Upper lobe of left lung (tissue), 6 donors: Measurements from ENCODE around the gene TGFBR3. TPM values are rescaled to one million over a fixed set of nuclear protein-coding genes. Genes with fewer than 3 reads are reported as not detected.
A peak's percentile ranks its signal among the peaks of the same experiment; 100 is the strongest.

Source experiments
- ATAC-seq, 2 donors: fragments of 200-7000 bp; cut with Tn5 transposase; one replicate each; pipeline ENCODE4 v1.9.1; 2022; ENCODE audit warnings: mild to moderate bottlenecking in 2 of 2, moderate library complexity in 2 of 2; ENCODE audit not compliant: low FRiP score in 2 of 2
- DNase-seq, 2 donors: peaks; one replicate each; pipeline ENCODE4 v3.0.0-alpha.2; 2019 to 2020
- H3K27ac ChIP-seq, 4 donors: fragments of 200-600 bp; sonication (generic); one replicate each; pipeline ENCODE4 v1.5.1; 2016 to 2019
- H3K27me3 ChIP-seq, 4 donors: fragments of 200-600 bp; sonication (generic); one replicate each; pipeline ENCODE4 v1.5.1; 2017 to 2019
- H3K36me3 ChIP-seq, 4 donors: fragments of 200-600 bp; sonication (generic); one replicate each; pipeline ENCODE4 v1.5.1; 2016 to 2019
- H3K4me1 ChIP-seq, 4 donors: fragments of 200-600 bp; sonication (generic); one replicate each; pipeline ENCODE4 v1.5.1; 2018 to 2019
- H3K4me3 ChIP-seq, 4 donors: fragments of 200-600 bp; sonication (generic); one replicate each; pipeline ENCODE4 v1.5.1; 2017 to 2019; ENCODE audit warnings: mild to moderate bottlenecking in 2 of 4, moderate library complexity in 1 of 4
- H3K9me3 ChIP-seq, 4 donors: fragments of 200-600 bp; sonication (generic); one replicate each; pipeline ENCODE4 v1.5.1; 2018 to 2019
- CTCF ChIP-seq, 6 experiments: fragments of 450-650 bp in 4 of 6; fragments of 200-600 bp in 2 of 6; sonication (generic) in 2 of 6; IDR thresholded peaks; one replicate each; pipeline ENCODE4 v1.5.1; 2016 to 2019; ENCODE audit warnings: antibody characterized with exemption in 6 of 6
- EP300 ChIP-seq, 4 donors: sonication (generic); formaldehyde crosslinking; IDR thresholded peaks; one replicate each; pipeline ENCODE4 v1.5.1; 2017; ENCODE audit warnings: antibody characterized with exemption in 4 of 4, control low read depth in 2 of 4
- POLR2A ChIP-seq, 4 donors: fragments of 450-650 bp; IDR thresholded peaks; one replicate each; pipeline ENCODE4 v1.5.1; 2016 to 2017; ENCODE audit warnings: antibody characterized with exemption in 4 of 4, mild to moderate bottlenecking in 2 of 4
- POLR2AphosphoS5 ChIP-seq, 2 donors: sonication (generic); formaldehyde crosslinking; IDR thresholded peaks; one replicate each; pipeline ENCODE4 v1.5.1; 2017; ENCODE audit warnings: antibody characterized with exemption in 2 of 2
- WGBS, 2 donors: methylation state at CpG; one replicate each; pipeline ENCODE4 v1.1.5; 2017 to 2018; 5-methylcytosine and 5-hydroxymethylcytosine counted together
- total RNA-seq, 6 donors: library from RNA; depleted of rRNA in 4 of 6; stranded (reverse); fragments of >200 nt in 4 of 6; gene quantifications; one replicate each; pipeline versions ENCODE4 v1.1.0 to v1.2.1, GENCODE V29; 2016 to 2021
- donor health status: DM: no; HTN: no; CAD: no; lungs with moderate emphysema.
- donor health status: DM: no; HTN: yes; CAD: no; lungs with severe emphysema.

Gene TGFBR3
- total RNA-seq, 6 donors from 2014 or later, result 33.5 to 78.3 (median 57.1) TPM

GRCh38 chr1:91862120-91862519 lies 23.8 kb downstream of the TGFBR3 start:
- H3K27me3 ChIP-seq, result no peaks in the 10 kb centered on the region
- no peaks in the 10 kb centered on the region for H3K9me3 ChIP-seq
- H3K36me3 ChIP-seq, result peaks cover 0 to 12% (median 2%) of the 10 kb centered on the region in 4 donors
- peaks cover 0 to 22% (median 8%) of the 10 kb centered on the region in 4 donors for H3K4me1 ChIP-seq
- DNase-seq, result no peak
- H3K4me3 ChIP-seq, result no peak overlapping the region
- H3K27ac ChIP-seq, result no peak overlapping the region
- 79 to 86% methylated on average over 3 of the region's 3 CpGs for WGBS, 2 donors
- ATAC-seq, result no peak
- no peak for TF ChIP-seq EP300 (IDR thresholded peaks at IDR 0.05)
- no peak for TF ChIP-seq CTCF (IDR thresholded peaks at IDR 0.05)
- TF ChIP-seq POLR2AphosphoS5 (IDR thresholded peaks at IDR 0.05), result no peak
- no peak for TF ChIP-seq POLR2A (IDR thresholded peaks at IDR 0.05)

- H3K4me1 ChIP-seq, result peaks cover 0 to 1% (median 0%) of the 10 kb centered on the region in 4 donors
- no peaks in the 10 kb centered on the region for H3K27me3 ChIP-seq
- DNase-seq, result no peak
- no peaks in the 10 kb centered on the region for H3K9me3 ChIP-seq
- peaks cover 0 to 12% (median 2%) of the 10 kb centered on the region in 4 donors for H3K36me3 ChIP-seq
- H3K4me3 ChIP-seq, result no peak overlapping the region
- WGBS, 2 donors, result 91 to 96% methylated on average over 2 of the region's 2 CpGs
- H3K27ac ChIP-seq, result no peak overlapping the region
- no peak for ATAC-seq
- TF ChIP-seq CTCF (IDR thresholded peaks at IDR 0.05) (no peak), POLR2A (IDR thresholded peaks at IDR 0.05) (no peak)
Observed at GRCh38 chr1:91857557-91858239, 28.3 kb downstream of the TGFBR3 start.

- Histone ChIP-seq H3K9me3 (no peaks in the 10 kb centered on the region), H3K36me3 (peaks cover 0 to 12% (median 2%) of the 10 kb centered on the region in 4 donors), H3K4me3 (no peak overlapping the region), H3K27ac (no peak overlapping the region), H3K27me3 (no peaks in the 10 kb centered on the region), H3K4me1 (peaks cover 0 to 2% (median under 1%) of the 10 kb centered on the region in 4 donors)
- TF ChIP-seq CTCF (IDR thresholded peaks at IDR 0.05) (no peak), EP300 (IDR thresholded peaks at IDR 0.05) (no peak), POLR2A (IDR thresholded peaks at IDR 0.05) (no peak), POLR2AphosphoS5 (IDR thresholded peaks at IDR 0.05) (no peak)
- ATAC-seq (no peak), DNase-seq (no peak)
- 27 to 45% methylated on average over 1 of the region's 1 CpG for WGBS, 2 donors
Observed at GRCh38 chr1:91856996-91857395, 29.0 kb downstream of the TGFBR3 start.

- Histone ChIP-seq H3K4me3 (no peak overlapping the region), H3K9me3 (no peaks in the 10 kb centered on the region), H3K27me3 (no peaks in the 10 kb centered on the region), H3K4me1 (peaks cover 9 to 17% (median 12%) of the 10 kb centered on the region in 4 donors), H3K27ac (no peak overlapping the region), H3K36me3 (peaks cover 0 to 6% (median 0%) of the 10 kb centered on the region in 4 donors)
- ATAC-seq (no peak), DNase-seq (peak in 1 of 2 donors; percentile 23)
- 86 to 92% methylated on average over 3 of the region's 3 CpGs for WGBS, 2 donors
- no peak for TF ChIP-seq POLR2A (IDR thresholded peaks at IDR 0.05)
- TF ChIP-seq POLR2AphosphoS5 (IDR thresholded peaks at IDR 0.05), result no peak
- no peak for TF ChIP-seq CTCF (IDR thresholded peaks at IDR 0.05)
- no peak for TF ChIP-seq EP300 (IDR thresholded peaks at IDR 0.05)
Observed at GRCh38 chr1:91854852-91855534, 31.0 kb downstream of the TGFBR3 start.
